Loucy (cell line): ENCODE measurements around the gene SNRNP200.

Experiments
- H2AFZ ChIP-seq: fragments of 200-600 bp; sonication (generic); 2 replicates; pipeline ENCODE4 v1.6.0; 2016; ENCODE audit warnings: antibody characterized with exemption, mild to moderate bottlenecking, low read length, moderate library complexity
- H3F3A ChIP-seq: fragments of 200-600 bp; 2 replicates; pipeline ENCODE4 v1.6.0; 2016; ENCODE audit warnings: antibody characterized with exemption, low read depth, mild to moderate bottlenecking
- H3K27me3 ChIP-seq: fragments of 200-600 bp; sonication (generic); 2 replicates; pipeline ENCODE4 v1.6.1; 2014; ENCODE audit warnings: low read length, mild to moderate bottlenecking; ENCODE audit not compliant: insufficient read depth, poor library complexity, severe bottlenecking
- H3K36me3 ChIP-seq: fragments of 200-600 bp; sonication (generic); 2 replicates; pipeline ENCODE4 v1.6.1; 2016; ENCODE audit warnings: low read length; ENCODE audit not compliant: insufficient read depth
- H3K4me1 ChIP-seq: fragments of 200-600 bp; sonication (generic); 2 replicates; pipeline ENCODE4 v1.5.1; 2014; ENCODE audit warnings: low read length, mild to moderate bottlenecking; ENCODE audit not compliant: insufficient read depth, poor library complexity, severe bottlenecking
- H3K4me2 ChIP-seq: fragments of 200-600 bp; sonication (generic); 2 replicates; pipeline ENCODE4 v1.6.0; 2014; ENCODE audit warnings: antibody characterized with exemption, low read length, low read depth, mild to moderate bottlenecking; ENCODE audit not compliant: poor library complexity, severe bottlenecking
- H3K4me3 ChIP-seq: fragments of 200-600 bp; sonication (generic); 2 replicates; pipeline ENCODE4 v1.5.1; 2014; ENCODE audit warnings: low read length, mild to moderate bottlenecking, mixed read lengths; ENCODE audit not compliant: poor library complexity, severe bottlenecking
- H3K79me2 ChIP-seq: fragments of 200-600 bp; sonication (generic); 2 replicates; pipeline ENCODE4 v1.6.1; 2014; ENCODE audit warnings: low read length; ENCODE audit not compliant: insufficient read depth
- H3K9ac ChIP-seq: fragments of 200-600 bp; sonication (generic); 2 replicates; pipeline ENCODE4 v1.6.0; 2014; ENCODE audit warnings: mild to moderate bottlenecking, low read depth, low read length, moderate library complexity; ENCODE audit not compliant: poor library complexity, severe bottlenecking
- H3K9me2 ChIP-seq: fragments of 200-600 bp; sonication (generic); replicated peaks from 2 replicates; pipeline ENCODE4 v1.6.1; 2016; ENCODE audit warnings: low read depth, low read length, mixed read lengths
- H3K9me3 ChIP-seq: fragments of 200-600 bp; sonication (generic); 2 replicates; pipeline ENCODE4 v1.6.1; 2014; ENCODE audit warnings: mild to moderate bottlenecking, antibody characterized with exemption, low read length, low read depth; ENCODE audit not compliant: insufficient read depth
- H4K20me1 ChIP-seq: fragments of 200-600 bp; sonication (generic); 2 replicates; pipeline ENCODE4 v1.6.0; 2014; ENCODE audit warnings: antibody characterized with exemption, low read length, mild to moderate bottlenecking; ENCODE audit not compliant: insufficient read depth, poor library complexity, severe bottlenecking
- CTCF ChIP-seq: fragments of 200-600 bp; sonication (generic); conservative IDR thresholded peaks from 2 replicates; pipeline ENCODE4 v1.5.1; 2014; ENCODE audit warnings: mild to moderate bottlenecking, antibody characterized with exemption, low read length
- EZH2phosphoT487 ChIP-seq: fragments of 200-600 bp; IDR thresholded peaks from 2 replicates; pipeline ENCODE4 v1.6.1; 2018; ENCODE audit warnings: antibody characterized with exemption, mild to moderate bottlenecking, moderate library complexity, borderline replicate concordance

Gene SNRNP200

GRCh38 chr2:96340493-96341414, 35.4 kb upstream of the SNRNP200 start:
- Histone ChIP-seq H4K20me1 (peaks cover 13% of the 10 kb centered on the region), H3K79me2 (peaks cover 89% of the 10 kb centered on the region), H3K36me3 (peaks cover 44% of the 10 kb centered on the region)

GRCh38 chr2:96336873-96337272, 31.5 kb upstream of the SNRNP200 start:
- Histone ChIP-seq H3K4me3 (peak overlapping the region; percentile 96), H4K20me1 (peaks cover 13% of the 10 kb centered on the region), H3K36me3 (peaks cover 5% of the 10 kb centered on the region; the same call in 1 of the 2 replicates), H3K27me3 (no peaks in the 10 kb centered on the region), H3K9me3 (no peaks in the 10 kb centered on the region), H3F3A (no peaks in the 10 kb centered on the region), H3K4me2 (peak overlapping the region; percentile 100), H2AFZ (no peak overlapping the region), H3K4me1 (peaks cover 48% of the 10 kb centered on the region), H3K9ac (peak overlapping the region; percentile 99), H3K79me2 (peaks cover 69% of the 10 kb centered on the region), H3K9me2 (no peaks in the 10 kb centered on the region)
- TF ChIP-seq EZH2phosphoT487, result no peak
- TF ChIP-seq CTCF, result no peak

More at GRCh38 chr2:96340493-96341414, 35.4 kb upstream of the SNRNP200 start:
- Histone ChIP-seq H3K9me2 (no peaks in the 10 kb centered on the region), H3K9me3 (no peaks in the 10 kb centered on the region), H2AFZ (no peak overlapping the region), H3K4me3 (peak overlapping the region; percentile 14), H3K4me1 (peaks cover 40% of the 10 kb centered on the region), H3K9ac (peak overlapping the region; percentile 0), H3K27me3 (no peaks in the 10 kb centered on the region), H3K4me2 (peak overlapping the region; percentile 39), H3F3A (no peaks in the 10 kb centered on the region)
- TF ChIP-seq EZH2phosphoT487, result no peak
- TF ChIP-seq CTCF, result no peak

GRCh38 chr2:96336104-96336775, 30.9 kb upstream of the SNRNP200 start:
- Histone ChIP-seq H3K4me1 (peaks cover 43% of the 10 kb centered on the region), H3K36me3 (no peaks in the 10 kb centered on the region), H3K9me2 (no peaks in the 10 kb centered on the region), H3K27me3 (no peaks in the 10 kb centered on the region), H3K79me2 (peaks cover 62% of the 10 kb centered on the region), H3K4me2 (peak overlapping the region; percentile 100), H4K20me1 (peaks cover 13% of the 10 kb centered on the region), H3K4me3 (peak overlapping the region; percentile 96), H2AFZ (peak overlapping the region; percentile 88), H3F3A (no peaks in the 10 kb centered on the region), H3K9ac (peak overlapping the region; percentile 99), H3K9me3 (no peaks in the 10 kb centered on the region)
- TF ChIP-seq EZH2phosphoT487 (no peak), CTCF (no peak)
